DND-41 (cell line): Measurements from ENCODE around the gene HS3ST6.
A peak's percentile ranks its signal among the peaks of the same experiment; 100 is the strongest.

ENCODE experiments used
- ATAC-seq: fragments of 200-7000 bp; cut with Tn5 transposase; 3 replicates; pipeline ENCODE4 v1.9.1; 2021; ENCODE audit warnings: low read depth; ENCODE audit not compliant: insufficient read depth
- DNase-seq: peaks from one replicate; pipeline ENCODE4 v3.0.0-alpha.2; 2020
- H2AFZ ChIP-seq: 2 replicates; pipeline ENCODE4 v1.6.0; 2012; ENCODE audit warnings: low read depth, low read length
- H3K27ac ChIP-seq: 2 replicates; pipeline ENCODE4 v1.5.1; 2012; ENCODE audit warnings: low read length, inconsistent platforms
- H3K27me3 ChIP-seq: fragments of 200-600 bp; sonication (generic); 2 replicates; pipeline ENCODE4 v1.6.0; 2012; ENCODE audit warnings: low read length, mild to moderate bottlenecking, inconsistent platforms; ENCODE audit not compliant: insufficient read depth, poor library complexity
- H3K36me3 ChIP-seq: 2 replicates; pipeline ENCODE4 v1.5.1; 2012; ENCODE audit warnings: low read length, inconsistent platforms; ENCODE audit not compliant: insufficient read depth
- H3K4me1 ChIP-seq: 2 replicates; pipeline ENCODE4 v1.5.1; 2012; ENCODE audit warnings: mild to moderate bottlenecking, low read length; ENCODE audit not compliant: insufficient read depth
- H3K4me2 ChIP-seq: 2 replicates; pipeline ENCODE4 v1.6.0; 2012; ENCODE audit warnings: mild to moderate bottlenecking, moderate library complexity, low read length, inconsistent platforms; ENCODE audit not compliant: insufficient read depth
- H3K4me3 ChIP-seq, 2 experiments: fragments of 200-600 bp in 1 of 2; shearing (Covaris generic) in 1 of 2; 2 replicates each; pipeline ENCODE4 v1.5.1; 2012 to 2016; ENCODE audit warnings: inconsistent platforms in 2 of 2, low read length in 2 of 2, mild to moderate bottlenecking in 2 of 2, low read depth in 1 of 2, moderate library complexity in 1 of 2
- H3K79me2 ChIP-seq: 2 replicates; pipeline ENCODE4 v1.6.0; 2012; ENCODE audit warnings: low read length, inconsistent platforms; ENCODE audit not compliant: insufficient read depth
- H3K9ac ChIP-seq: 2 replicates; pipeline ENCODE4 v1.6.0; 2012; ENCODE audit warnings: low read depth, mild to moderate bottlenecking, inconsistent platforms, low read length, moderate library complexity
- H3K9me3 ChIP-seq: 2 replicates; pipeline ENCODE4 v1.5.1; 2012; ENCODE audit warnings: low read length, moderate library complexity, mild to moderate bottlenecking, inconsistent platforms; ENCODE audit not compliant: insufficient read depth, severe bottlenecking
- H4K20me1 ChIP-seq: 2 replicates; pipeline ENCODE4 v1.6.0; 2012; ENCODE audit warnings: low read length; ENCODE audit not compliant: insufficient read depth
- CTCF ChIP-seq: IDR thresholded peaks from 2 replicates; pipeline ENCODE4 v1.5.1; 2012; ENCODE audit warnings: borderline replicate concordance, low read length, moderate library complexity, mild to moderate bottlenecking; ENCODE audit not compliant: poor library complexity, severe bottlenecking; ENCODE audit errors: extremely low read depth
- EZH2 ChIP-seq: IDR thresholded peaks from 3 replicates; pipeline ENCODE4 v1.6.1; 2012; ENCODE audit warnings: borderline replicate concordance, low read depth, mild to moderate bottlenecking, moderate library complexity, low read length, inconsistent platforms; ENCODE audit not compliant: severe bottlenecking

Gene HS3ST6

GRCh38 chr16:1870365-1871082, 47.7 kb downstream of the HS3ST6 start:
- Histone ChIP-seq H3K27me3 (peaks cover 2% of the 10 kb centered on the region), H3K79me2 (no peaks in the 10 kb centered on the region), H3K9ac (no peak overlapping the region), H3K27ac (no peak overlapping the region), H3K4me2 (no peak overlapping the region), H3K4me1 (no peaks in the 10 kb centered on the region), H2AFZ (no peak overlapping the region), H3K36me3 (no peaks in the 10 kb centered on the region), H4K20me1 (no peaks in the 10 kb centered on the region), H3K9me3 (no peaks in the 10 kb centered on the region), H3K4me3 (no peak overlapping the region)
- ATAC-seq (no peak), DNase-seq (no peak)
- TF ChIP-seq EZH2 (no peak), CTCF (no peak)

- H3K27ac ChIP-seq: no peak overlapping the region
- no peak overlapping the region for H3K4me3 ChIP-seq
- no peaks in the 10 kb centered on the region for H4K20me1 ChIP-seq
- H3K79me2 ChIP-seq: no peaks in the 10 kb centered on the region
- H3K36me3 ChIP-seq: no peaks in the 10 kb centered on the region
- TF ChIP-seq EZH2 (no peak), CTCF (no peak)
- no peaks in the 10 kb centered on the region for H3K9me3 ChIP-seq
- ATAC-seq: no peak
- DNase-seq: no peak
- no peak overlapping the region for H3K4me2 ChIP-seq
- peaks cover 3% of the 10 kb centered on the region for H3K27me3 ChIP-seq
- H3K9ac ChIP-seq: no peak overlapping the region
- no peak overlapping the region for H2AFZ ChIP-seq
- H3K4me1 ChIP-seq: no peaks in the 10 kb centered on the region
Measured at GRCh38 chr16:1865902-1866690, 52.1 kb downstream of the HS3ST6 start.

- Histone ChIP-seq H3K36me3 (no peaks in the 10 kb centered on the region), H3K9ac (no peak overlapping the region), H4K20me1 (no peaks in the 10 kb centered on the region), H3K4me3 (no peak overlapping the region), H3K4me1 (no peaks in the 10 kb centered on the region), H3K9me3 (no peaks in the 10 kb centered on the region), H3K27ac (no peak overlapping the region), H3K79me2 (no peaks in the 10 kb centered on the region), H2AFZ (no peak overlapping the region), H3K4me2 (no peak overlapping the region), H3K27me3 (peaks cover 20% of the 10 kb centered on the region)
- ATAC-seq: peak; percentile 29; the same call in 1 of the 3 replicates
- DNase-seq: no peak
- peak; percentile 54 for TF ChIP-seq CTCF
- TF ChIP-seq EZH2: no peak
Measured at GRCh38 chr16:1863681-1864460, 54.3 kb downstream of the HS3ST6 start.
